PFSK-1 (cell line): Measurements from ENCODE around the gene TSPAN16. TPM values are rescaled to one million over a fixed set of nuclear protein-coding genes. Genes with fewer than 3 reads are reported as not detected.

Experiments used
- FOXP2 ChIP-seq: optimal IDR thresholded peaks from 2 replicates; pipeline ENCODE3; 2011; ENCODE audit warnings: borderline replicate concordance, control low read depth, inconsistent platforms; ENCODE audit not compliant: insufficient read depth; ENCODE audit errors: extremely low read length, extremely low read depth
- POLR2AphosphoS5 ChIP-seq: IDR thresholded peaks from 2 replicates; pipeline ENCODE4 v1.6.1; 2012; ENCODE audit warnings: low read depth, mild to moderate bottlenecking, control low read depth, low read length, moderate library complexity
- REST ChIP-seq, 2 experiments: IDR thresholded peaks; 2 replicates each; pipeline versions ENCODE4 v1.6.1 to v1.8.0; 2011 to 2012; ENCODE audit warnings: low read depth in 2 of 2, low read length in 2 of 2, control low read depth in 1 of 2, inconsistent platforms in 1 of 2, mild to moderate bottlenecking in 1 of 2, moderate library complexity in 1 of 2; ENCODE audit not compliant: insufficient read depth in 1 of 2
- SIN3A ChIP-seq: IDR thresholded peaks from 2 replicates; pipeline ENCODE4 v1.6.1; 2012; ENCODE audit warnings: mild to moderate bottlenecking, low read length, moderate library complexity, borderline replicate concordance; ENCODE audit not compliant: insufficient read depth
- TAF1 ChIP-seq: IDR thresholded peaks from 2 replicates; pipeline ENCODE4 v1.6.1; 2012; ENCODE audit warnings: low read length, control low read depth, borderline replicate concordance; ENCODE audit not compliant: insufficient read depth
- polyA plus RNA-seq: library from polyadenylated mRNA; unstranded; fragments of >200 nt; gene quantifications from one replicate; pipeline ENCODE4 v1.2.1, GENCODE V29; 2012; ENCODE audit warnings: low read depth, missing spikeins; ENCODE audit not compliant: insufficient read length

TSPAN16 gene
- not detected for polyA plus RNA-seq

- TF ChIP-seq REST (IDR thresholded peaks at IDR 0.05; ENCODE audit: insufficient read depth in 1 of 2, low read depth in 2 of 2, low read length in 2 of 2) (no peak), FOXP2 (no peak), SIN3A (no peak), TAF1 (no peak), POLR2AphosphoS5 (no peak)
Observed at GRCh38 chr19:11295665-11296245, at the start of gene TSPAN16. TSS of gene TSPAN16 (plus strand) at chr19:11296160. CDS start at chr19:11296298, 138 bp downstream.

- TF ChIP-seq FOXP2: no peak
- TF ChIP-seq REST (IDR thresholded peaks at IDR 0.05; ENCODE audit: insufficient read depth in 1 of 2, low read depth in 2 of 2, low read length in 2 of 2): no peak
- no peak for TF ChIP-seq POLR2AphosphoS5
- no peak for TF ChIP-seq SIN3A
- no peak for TF ChIP-seq TAF1
Observed at GRCh38 chr19:11246941-11247340, 49.0 kb upstream of the TSPAN16 start.

DNA sequence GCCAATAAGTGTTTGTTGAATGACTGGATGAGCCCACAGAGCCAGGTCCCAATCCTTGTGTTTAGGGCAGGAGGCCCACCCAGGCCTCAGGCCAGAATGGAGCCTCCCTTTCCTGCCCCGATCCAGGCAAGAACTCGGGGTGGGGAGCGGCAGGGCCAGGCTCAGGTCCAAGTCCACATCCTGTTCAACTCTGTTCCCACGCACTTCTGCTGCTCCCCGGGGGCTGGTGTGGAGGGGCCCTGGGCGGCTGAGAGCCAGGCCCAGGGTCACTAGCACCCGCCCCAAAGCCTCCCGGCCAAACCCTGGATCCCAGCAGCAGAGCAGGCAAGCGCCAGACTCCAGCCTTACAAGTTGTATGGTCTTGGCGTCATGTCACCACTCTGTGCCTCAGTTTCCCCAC is 48.6 kb upstream of the TSPAN16 start:
- TF ChIP-seq SIN3A: no peak

GRCh38 chr19:11247934-11248333 is 48.0 kb upstream of the TSPAN16 start:
- no peak for TF ChIP-seq TAF1
- TF ChIP-seq FOXP2: no peak
- no peak for TF ChIP-seq SIN3A
- no peak for TF ChIP-seq REST (IDR thresholded peaks at IDR 0.05; ENCODE audit: insufficient read depth in 1 of 2, low read depth in 2 of 2, low read length in 2 of 2)
- TF ChIP-seq POLR2AphosphoS5: no peak

DNA sequence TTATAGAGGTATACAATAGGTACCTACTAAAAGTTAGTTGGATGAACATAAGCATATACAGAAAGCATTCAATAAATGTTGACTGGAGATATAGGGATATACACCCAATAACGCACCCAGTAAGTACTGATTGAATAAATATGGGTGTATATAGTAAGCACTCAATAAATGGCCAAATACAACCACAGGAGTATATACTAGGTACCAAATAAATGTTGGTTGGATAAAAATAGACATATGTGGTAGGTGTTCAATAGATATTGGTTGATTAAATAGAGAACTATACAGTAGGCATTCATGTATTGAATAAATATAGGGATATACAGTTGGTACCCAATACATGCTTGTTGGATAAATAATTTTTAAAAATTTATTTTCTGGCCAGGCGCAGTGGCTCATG is 47.1 kb upstream of the TSPAN16 start:
- TF ChIP-seq POLR2AphosphoS5: no peak
- TF ChIP-seq SIN3A: no peak
- TF ChIP-seq TAF1: no peak
- no peak for TF ChIP-seq FOXP2
- no peak for TF ChIP-seq REST (IDR thresholded peaks at IDR 0.05; ENCODE audit: insufficient read depth in 1 of 2, low read depth in 2 of 2, low read length in 2 of 2)
